Stomach smooth muscle (tissue), 2 donors: ENCODE results near the gene RNF31.

Experiments used
- H3K27ac ChIP-seq: one replicate; pipeline ENCODE4 v1.7.0; 2013; ENCODE audit warnings: mild to moderate bottlenecking, low read length, inconsistent platforms
- H3K27me3 ChIP-seq, 2 donors: one replicate each; pipeline ENCODE4 v1.7.0; 2013; ENCODE audit warnings: low read length in 2 of 2; ENCODE audit not compliant: insufficient read depth in 2 of 2, control insufficient read depth in 1 of 2
- H3K36me3 ChIP-seq, 2 donors: one replicate each; pipeline ENCODE4 v1.7.0; 2013; ENCODE audit warnings: low read length in 2 of 2; ENCODE audit not compliant: control insufficient read depth in 2 of 2, insufficient read depth in 2 of 2
- H3K4me1 ChIP-seq: one replicate; pipeline ENCODE4 v1.7.0; 2013; ENCODE audit warnings: low read length; ENCODE audit not compliant: control insufficient read depth, insufficient read depth
- H3K4me3 ChIP-seq, 2 donors: one replicate each; pipeline ENCODE4 v1.7.0; 2013; ENCODE audit warnings: low read length in 2 of 2
- H3K9ac ChIP-seq, 2 donors: one replicate each; pipeline ENCODE4 v1.7.0; 2013; ENCODE audit warnings: low read length in 2 of 2, mild to moderate bottlenecking in 1 of 2
- H3K9me3 ChIP-seq, 2 donors: one replicate each; pipeline ENCODE4 v1.7.0; 2013; ENCODE audit warnings: low read length in 2 of 2; ENCODE audit not compliant: control insufficient read depth in 2 of 2
- donor health status: healthy.
- donor health status: Pancreatic carcinoma.

The RNF31 gene

DNA sequence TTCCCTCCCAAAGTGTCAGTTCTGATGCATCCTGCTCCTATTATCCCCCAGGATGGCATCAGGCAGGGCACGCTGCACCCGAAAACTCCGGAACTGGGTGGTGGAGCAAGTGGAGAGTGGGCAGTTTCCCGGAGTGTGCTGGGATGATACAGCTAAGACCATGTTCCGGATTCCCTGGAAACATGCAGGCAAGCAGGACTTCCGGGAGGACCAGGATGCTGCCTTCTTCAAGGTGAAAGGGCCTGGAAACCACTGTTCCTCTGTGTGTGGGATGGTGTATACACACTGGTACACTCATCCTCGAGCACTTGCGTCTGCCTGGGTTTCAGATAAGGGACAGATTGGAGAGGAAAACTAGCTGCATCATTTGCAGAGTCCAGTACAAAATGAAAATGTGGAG, 14.8 kb downstream of the RNF31 start:
- Histone ChIP-seq H3K9me3 (no peaks in the 10 kb centered on the region), H3K4me3 (peak overlapping the region; percentile 91 to 98), H3K36me3 (peaks cover 56 to 58% of the 10 kb centered on the region in 2 donors), H3K27me3 (no peaks in the 10 kb centered on the region), H3K9ac (peak overlapping the region; percentile 91 to 96), H3K27ac (peak overlapping the region; percentile 88), H3K4me1 (peaks cover 26% of the 10 kb centered on the region)

DNA sequence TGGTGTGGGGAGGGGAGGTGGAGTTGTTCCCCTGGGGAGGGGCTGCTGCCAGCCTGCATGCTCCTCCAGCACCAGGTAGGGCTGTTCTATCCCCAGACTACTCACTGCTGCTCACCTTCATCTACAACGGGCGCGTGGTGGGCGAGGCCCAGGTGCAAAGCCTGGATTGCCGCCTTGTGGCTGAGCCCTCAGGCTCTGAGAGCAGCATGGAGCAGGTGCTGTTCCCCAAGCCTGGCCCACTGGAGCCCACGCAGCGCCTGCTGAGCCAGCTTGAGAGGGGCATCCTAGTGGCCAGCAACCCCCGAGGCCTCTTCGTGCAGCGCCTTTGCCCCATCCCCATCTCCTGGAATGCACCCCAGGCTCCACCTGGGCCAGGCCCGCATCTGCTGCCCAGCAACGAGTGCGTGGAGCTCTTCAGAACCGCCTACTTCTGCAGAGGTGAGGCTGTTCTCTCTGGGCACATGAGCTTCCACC, 17.3 kb downstream of the RNF31 start:
- Histone ChIP-seq H3K9ac (no peak overlapping the region), H3K9me3 (no peaks in the 10 kb centered on the region), H3K4me3 (no peak overlapping the region), H3K27ac (no peak overlapping the region), H3K27me3 (no peaks in the 10 kb centered on the region), H3K4me1 (peaks cover 26% of the 10 kb centered on the region), H3K36me3 (peaks cover 45 to 55% of the 10 kb centered on the region in 2 donors)

DNA sequence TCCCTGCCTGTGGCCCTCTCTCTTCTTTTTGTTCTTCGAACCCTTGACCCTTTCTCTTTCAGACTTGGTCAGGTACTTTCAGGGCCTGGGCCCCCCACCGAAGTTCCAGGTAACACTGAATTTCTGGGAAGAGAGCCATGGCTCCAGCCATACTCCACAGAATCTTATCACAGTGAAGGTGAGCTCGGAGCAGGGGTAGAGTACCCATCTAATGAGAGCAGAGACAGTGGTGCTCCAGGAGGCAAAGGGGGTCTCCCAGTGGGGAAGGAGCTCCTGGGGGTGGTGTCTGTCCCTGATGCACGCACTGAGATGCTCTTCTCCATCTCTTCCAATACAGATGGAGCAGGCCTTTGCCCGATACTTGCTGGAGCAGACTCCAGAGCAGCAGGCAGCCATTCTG, 18.5 kb downstream of the RNF31 start:
- H3K4me3 ChIP-seq, result no peak overlapping the region
- H3K27ac ChIP-seq, result no peak overlapping the region
- no peak overlapping the region for H3K9ac ChIP-seq
- H3K4me1 ChIP-seq, result peaks cover 22% of the 10 kb centered on the region
- peaks cover 36 to 50% of the 10 kb centered on the region in 2 donors for H3K36me3 ChIP-seq
- no peaks in the 10 kb centered on the region for H3K27me3 ChIP-seq
- H3K9me3 ChIP-seq, result no peaks in the 10 kb centered on the region

DNA sequence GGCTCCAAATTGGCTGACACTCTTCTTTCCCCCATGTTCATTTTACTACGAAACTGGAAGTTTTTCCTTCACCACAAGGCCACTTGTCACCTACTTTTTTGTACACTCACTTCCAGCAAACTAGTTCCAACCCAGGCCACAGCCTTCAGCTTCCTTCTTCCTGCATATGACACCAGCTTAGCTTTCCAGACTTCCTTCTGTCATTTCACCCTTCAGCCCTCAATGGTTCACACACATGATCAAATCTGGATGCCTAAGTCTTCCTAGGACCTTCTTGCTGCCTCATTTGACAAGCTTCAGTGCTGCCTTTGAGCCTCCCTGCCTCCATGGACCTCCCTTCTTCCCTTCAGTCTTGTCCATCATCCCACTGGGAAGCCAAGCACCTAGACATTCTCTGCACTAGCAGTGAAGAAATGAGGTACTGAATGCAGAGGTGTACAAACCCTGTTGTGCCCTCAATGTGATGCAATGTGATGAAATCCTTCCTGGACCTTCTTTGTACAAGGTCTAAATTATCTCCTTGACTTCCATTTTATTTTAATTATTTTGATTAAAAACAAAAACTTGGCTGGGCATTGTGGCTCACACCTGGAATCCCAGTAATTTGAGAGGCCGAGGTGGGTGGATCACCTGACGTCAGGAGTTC, 20.3 kb downstream of the RNF31 start:
- Histone ChIP-seq H3K27me3 (no peaks in the 10 kb centered on the region), H3K36me3 (peaks cover 36 to 50% of the 10 kb centered on the region in 2 donors), H3K4me1 (peaks cover 17% of the 10 kb centered on the region), H3K27ac (no peak overlapping the region), H3K9me3 (no peaks in the 10 kb centered on the region), H3K9ac (no peak overlapping the region), H3K4me3 (no peak overlapping the region)

DNA sequence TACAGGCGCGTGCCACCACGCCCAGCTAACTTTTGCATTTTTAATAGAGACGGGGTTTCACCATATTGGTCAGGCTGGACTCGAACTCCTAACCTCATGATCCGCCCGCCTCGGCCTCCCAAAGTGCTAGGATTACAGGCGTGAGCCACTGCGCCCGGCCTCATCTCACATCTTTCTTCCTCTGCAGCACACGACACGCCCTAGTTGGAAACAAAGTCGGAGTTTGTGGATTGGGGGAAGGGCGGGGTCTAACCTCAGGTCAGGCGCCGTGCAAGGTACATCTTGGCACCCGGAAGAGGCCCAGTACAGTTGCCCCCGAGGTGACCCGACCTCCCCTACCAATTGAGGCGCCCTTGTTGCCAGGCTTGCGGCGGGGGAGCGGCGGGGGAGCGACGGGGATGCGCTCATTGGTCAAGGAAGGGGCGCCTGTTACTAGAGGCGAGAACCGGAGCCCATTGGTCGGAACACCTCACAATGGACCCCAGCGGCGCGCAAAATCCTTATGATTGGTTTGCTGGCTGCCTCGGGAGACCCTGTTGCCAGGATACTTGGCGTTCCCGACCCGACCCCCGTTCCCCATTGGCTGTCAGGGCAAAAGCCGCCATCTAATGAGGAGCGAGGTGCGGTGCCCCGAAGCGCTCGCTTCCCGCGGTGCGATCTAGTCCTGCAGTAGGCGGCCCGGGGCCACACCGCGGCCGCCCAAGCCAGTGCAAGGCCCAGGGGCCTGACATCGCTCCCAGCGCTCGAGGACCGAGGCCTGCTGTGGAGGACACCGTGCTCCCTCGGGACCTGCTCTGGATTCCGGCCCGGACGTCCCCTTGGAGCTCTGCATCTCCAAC, 24.3 kb downstream of the RNF31 start, which contains the start of gene REC8:
TSS of gene REC8 (plus strand) at position 659 of the 839 bp plus-strand sequence. CDS start 473 bp downstream, outside the sequence.
- H3K27ac ChIP-seq, result peak within 1 kb of the TSS; percentile 37
- H3K9ac ChIP-seq, result peak within 1 kb of the TSS; percentile 21 to 48
- H3K36me3 ChIP-seq, result peaks cover 6 to 16% of the 10 kb centered on the region in 2 donors
- peak within 1 kb of the TSS; percentile 58 to 74 for H3K4me3 ChIP-seq
- H3K27me3 ChIP-seq, result no peaks in the 10 kb centered on the region
- H3K4me1 ChIP-seq, result peaks cover 14% of the 10 kb centered on the region
- H3K9me3 ChIP-seq, result no peaks in the 10 kb centered on the region

DNA sequence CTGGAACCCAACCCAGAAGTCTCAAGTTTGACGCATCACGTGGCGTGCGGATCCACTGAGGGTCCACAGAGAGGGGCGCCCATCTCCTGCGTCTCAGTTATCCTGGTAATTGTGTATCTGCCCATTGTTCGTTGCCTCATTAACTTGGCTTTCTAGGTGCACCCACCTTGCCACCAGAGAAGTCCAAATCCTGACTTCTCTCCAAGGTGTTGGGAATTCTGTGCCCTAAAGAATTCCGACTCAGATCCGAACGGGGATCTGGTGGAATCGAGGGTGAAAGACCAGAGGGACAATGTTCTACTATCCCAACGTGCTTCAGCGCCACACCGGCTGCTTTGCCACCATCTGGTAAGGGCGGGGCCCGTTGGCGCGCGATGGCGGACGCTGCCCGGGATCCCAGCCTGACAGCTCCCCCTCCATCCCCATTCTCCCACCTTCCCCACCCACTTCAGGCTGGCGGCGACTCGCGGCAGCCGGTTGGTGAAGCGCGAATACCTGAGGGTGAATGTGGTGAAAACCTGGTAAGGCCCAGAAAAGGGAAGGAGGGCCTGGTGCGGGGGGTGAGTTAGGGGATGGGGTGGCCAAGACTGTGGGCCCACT, 25.1 kb downstream of the RNF31 start:
- peak overlapping the region; percentile 58 to 74 for H3K4me3 ChIP-seq

DNA sequence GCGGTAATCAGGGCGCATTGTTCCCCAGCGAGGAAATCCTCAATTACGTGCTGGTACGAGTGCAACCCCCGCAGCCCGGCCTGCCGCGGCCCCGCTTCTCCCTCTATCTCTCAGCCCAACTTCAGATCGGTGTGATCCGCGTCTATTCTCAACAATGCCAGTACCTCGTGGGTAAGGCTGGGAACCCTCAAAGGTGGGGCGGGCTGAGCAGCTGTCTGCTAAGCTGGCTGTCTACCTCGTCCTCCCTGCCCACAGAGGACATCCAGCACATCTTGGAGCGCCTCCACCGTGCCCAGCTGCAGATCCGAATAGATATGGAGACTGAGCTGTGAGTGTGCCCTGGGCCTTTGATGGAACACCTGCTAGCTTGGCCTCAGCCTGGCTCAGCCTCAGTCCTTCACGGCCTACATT, 25.6 kb downstream of the RNF31 start:
- Histone ChIP-seq H3K4me1 (peaks cover 14% of the 10 kb centered on the region), H3K4me3 (peak overlapping the region in 1 of 2 donors; percentile 74), H3K27ac (peak overlapping the region; percentile 24), H3K9me3 (no peaks in the 10 kb centered on the region), H3K36me3 (peaks cover 4 to 12% of the 10 kb centered on the region in 2 donors), H3K9ac (peak overlapping the region; percentile 13 to 48), H3K27me3 (no peaks in the 10 kb centered on the region)

More for the DNA sequence above, 25.1 kb downstream of the RNF31 start:
- Histone ChIP-seq H3K9ac (peak overlapping the region; percentile 21 to 48), H3K36me3 (peaks cover 4 to 16% of the 10 kb centered on the region in 2 donors), H3K4me1 (peaks cover 14% of the 10 kb centered on the region), H3K27me3 (no peaks in the 10 kb centered on the region), H3K9me3 (no peaks in the 10 kb centered on the region), H3K27ac (peak overlapping the region; percentile 24)

DNA sequence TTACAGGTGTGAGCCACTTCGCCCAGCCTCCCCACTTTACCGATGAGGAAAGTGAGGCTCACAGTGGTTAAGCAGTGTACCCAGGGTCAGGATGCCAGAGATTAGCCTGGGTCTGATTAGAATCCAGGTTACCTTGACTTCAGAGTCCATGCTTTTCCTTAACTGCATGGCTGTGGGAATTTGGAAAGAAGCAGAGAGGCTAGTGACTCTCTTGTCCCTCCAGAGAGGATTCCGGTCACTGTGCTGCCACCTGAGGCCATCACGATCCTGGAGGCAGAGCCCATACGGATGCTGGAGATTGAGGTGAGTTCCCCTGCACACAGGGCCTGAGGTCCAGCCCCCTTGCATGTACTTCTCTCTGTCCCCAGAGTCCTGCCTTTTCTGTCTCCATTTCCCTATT, 29.3 kb downstream of the RNF31 start:
- Histone ChIP-seq H3K36me3 (peaks cover 6 to 18% of the 10 kb centered on the region in 2 donors), H3K4me3 (no peak overlapping the region), H3K27me3 (no peaks in the 10 kb centered on the region), H3K9me3 (no peaks in the 10 kb centered on the region), H3K27ac (no peak overlapping the region), H3K4me1 (peaks cover 18% of the 10 kb centered on the region), H3K9ac (no peak overlapping the region)

DNA sequence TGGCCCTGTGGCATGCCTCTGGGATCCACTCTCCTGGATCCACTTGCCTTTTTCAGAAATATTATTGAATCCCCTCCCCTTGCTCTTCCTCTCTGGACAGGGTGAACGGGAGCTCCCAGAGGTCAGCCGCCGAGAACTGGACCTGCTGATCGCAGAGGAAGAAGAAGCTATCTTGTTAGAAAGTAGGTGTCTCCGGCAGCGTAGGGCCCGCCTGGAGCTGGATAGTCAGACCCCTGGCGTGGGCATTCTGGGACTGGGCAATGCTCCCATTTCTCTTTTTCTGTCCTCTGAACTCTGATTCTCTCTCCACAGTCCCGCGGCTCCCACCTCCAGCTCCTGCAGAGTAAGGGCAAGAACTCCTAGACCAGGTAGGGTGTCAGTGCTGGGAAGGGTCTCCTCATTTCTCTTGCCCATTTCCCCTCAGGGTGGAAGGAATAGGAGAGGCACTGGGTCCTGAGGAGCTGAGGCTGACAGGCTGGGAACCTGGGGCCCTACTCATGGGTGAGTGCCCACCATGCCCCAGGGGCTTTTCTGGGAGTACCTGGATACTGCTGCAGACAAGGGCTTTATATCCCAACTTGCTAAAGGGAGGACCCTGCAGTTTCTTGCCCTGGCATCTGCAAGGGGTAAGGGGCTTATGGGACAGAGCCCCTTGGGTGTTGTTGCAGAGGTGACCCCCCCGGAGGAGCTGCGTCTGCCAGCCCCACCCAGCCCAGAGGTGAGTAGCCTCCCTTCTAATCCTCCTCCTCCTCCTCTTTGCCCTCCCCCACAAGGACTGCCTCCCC, 29.9 kb downstream of the RNF31 start:
- H3K4me3 ChIP-seq, result no peak overlapping the region
- H3K27ac ChIP-seq, result no peak overlapping the region
- H3K9me3 ChIP-seq, result no peaks in the 10 kb centered on the region
- no peak overlapping the region for H3K9ac ChIP-seq
- H3K36me3 ChIP-seq, result peaks cover 10 to 22% of the 10 kb centered on the region in 2 donors
- H3K4me1 ChIP-seq, result peaks cover 12% of the 10 kb centered on the region
- no peaks in the 10 kb centered on the region for H3K27me3 ChIP-seq

DNA sequence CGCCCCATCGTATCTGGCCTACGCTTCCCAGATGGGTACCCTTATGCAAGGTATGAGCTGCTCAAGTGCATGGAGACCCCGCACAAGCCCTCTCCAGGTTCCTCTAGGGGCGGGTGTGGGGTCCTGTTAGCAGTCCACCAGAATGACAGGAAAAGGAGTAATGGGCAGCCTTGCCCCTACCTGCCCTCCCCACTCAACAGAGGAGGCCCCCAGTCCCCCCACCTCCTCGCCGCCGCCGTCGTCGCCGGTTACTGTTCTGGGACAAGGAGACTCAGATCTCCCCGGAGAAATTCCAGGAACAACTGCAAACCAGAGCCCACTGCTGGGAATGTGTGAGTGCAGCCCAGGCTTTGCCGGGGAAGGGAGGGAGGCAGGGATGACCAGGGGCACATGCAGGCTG, 30.6 kb downstream of the RNF31 start:
- Histone ChIP-seq H3K27me3 (no peaks in the 10 kb centered on the region), H3K36me3 (peaks cover 13 to 27% of the 10 kb centered on the region in 2 donors), H3K9me3 (no peaks in the 10 kb centered on the region), H3K4me3 (no peak overlapping the region), H3K4me1 (peaks cover 9% of the 10 kb centered on the region), H3K27ac (no peak overlapping the region), H3K9ac (no peak overlapping the region)
